VCaP (cell line): ENCODE results near the gene FNDC3B.

Experiments used
- H3K27ac ChIP-seq: fragments of 450-650 bp; 2 replicates; pipeline ENCODE4 v1.5.1; 2017
- CTCF ChIP-seq: fragments of 450-650 bp; conservative IDR thresholded peaks from 2 replicates; pipeline ENCODE4 v1.5.1; 2017; ENCODE audit warnings: mild to moderate bottlenecking, moderate library complexity

FNDC3B gene

GRCh38 chr3:172051957-172052354 is 12.6 kb downstream of the FNDC3B start:
- TF ChIP-seq CTCF: no peak
- H3K27ac ChIP-seq: no peak overlapping the region

GRCh38 chr3:172052405-172052804 is 13.0 kb downstream of the FNDC3B start:
- H3K27ac ChIP-seq: no peak overlapping the region
- TF ChIP-seq CTCF: no peak

GRCh38 chr3:172054115-172054764 is 14.9 kb downstream of the FNDC3B start:
- no peak for TF ChIP-seq CTCF
- H3K27ac ChIP-seq: no peak overlapping the region

- no peak overlapping the region for H3K27ac ChIP-seq
- no peak for TF ChIP-seq CTCF
Observed at GRCh38 chr3:172056416-172056815, 17.0 kb downstream of the FNDC3B start.

GRCh38 chr3:172057059-172057458 is 17.7 kb downstream of the FNDC3B start:
- TF ChIP-seq CTCF: no peak
- no peak overlapping the region for H3K27ac ChIP-seq

- no peak for TF ChIP-seq CTCF
Observed at GRCh38 chr3:172057624-172058327, 18.4 kb downstream of the FNDC3B start.

GRCh38 chr3:172059532-172059931 is 20.2 kb downstream of the FNDC3B start:
- no peak for TF ChIP-seq CTCF
- peak overlapping the region; percentile 92 for H3K27ac ChIP-seq

More at GRCh38 chr3:172057624-172058327, 18.4 kb downstream of the FNDC3B start:
- H3K27ac ChIP-seq: no peak overlapping the region
